Measurements from ENCODE around the gene ROCK2. TPM values are rescaled to one million over a fixed set of nuclear protein-coding genes. Genes with fewer than 3 reads are reported as not detected.

Gene ROCK2
- polyA plus RNA-seq, 3 donors: 2.8 to 10.2 (median 4.3) TPM

DNA sequence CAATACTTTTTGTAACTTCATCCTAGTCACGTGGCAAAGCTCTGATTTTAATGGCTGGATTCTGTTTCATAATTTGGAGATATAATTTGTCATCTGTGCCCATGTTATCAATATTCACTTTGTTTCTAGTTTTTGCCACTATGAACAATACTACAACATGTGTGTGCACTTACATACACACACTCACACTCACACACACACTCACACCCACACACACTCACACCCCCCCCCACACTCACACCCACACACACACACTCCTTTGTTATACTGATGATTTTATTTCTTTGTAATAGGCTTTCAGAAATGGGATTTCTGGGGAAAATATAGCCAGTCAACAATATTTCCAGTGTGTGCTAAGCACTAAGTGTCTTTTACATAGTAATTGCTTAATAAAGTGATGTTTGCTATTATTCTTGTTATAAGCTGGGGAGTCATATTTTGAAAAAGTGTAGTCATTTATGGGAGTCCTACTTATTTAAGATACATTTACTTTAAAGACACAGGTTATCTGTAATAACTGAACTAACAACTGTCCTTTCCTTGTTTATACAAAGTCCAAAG is 22.8 kb upstream of the ROCK2 start:
- H3K4me1 ChIP-seq (ENCODE audit: control insufficient read depth in 1 of 2, insufficient read depth in 2 of 2, low read length in 2 of 2): no peaks in the 10 kb centered on the region
- no peak overlapping the region for H3K4me3 ChIP-seq (replicated peaks in 1 of 3; ENCODE audit: low read depth in 2 of 3, low read length in 3 of 3)
- H3K36me3 Mint-ChIP-seq: no peaks in the 10 kb centered on the region
- H3K27me3 ChIP-seq (ENCODE audit: control insufficient read depth in 2 of 2, insufficient read depth in 2 of 2, low read length in 2 of 2): no peaks in the 10 kb centered on the region
- peaks cover 0 to 1% (median 0%) of the 10 kb centered on the region in 3 donors for H3K27me3 Mint-ChIP-seq (ENCODE audit: low read depth in 3 of 3)
- H3K9ac ChIP-seq (ENCODE audit: insufficient read depth, low read length, poor library complexity, severe bottlenecking): no peak overlapping the region
- no CpG with 5 or more reads among the region's 1 CpG for WGBS (ENCODE audit: insufficient coverage)
- no peak overlapping the region for H3K4me2 ChIP-seq (replicated peaks; ENCODE audit: extremely low read depth, low read length, poor library complexity, severe bottlenecking)
- H3K27ac Mint-ChIP-seq: no peak overlapping the region
- H3K79me2 ChIP-seq (ENCODE audit: insufficient read depth, low read length): no peaks in the 10 kb centered on the region
- no peak overlapping the region for H3K27ac ChIP-seq (ENCODE audit: low read depth in 1 of 2, low read length in 2 of 2)
- DNase-seq: no peak
- peaks cover 0 to 3% (median 0%) of the 10 kb centered on the region in 7 donors for H3K9me3 Mint-ChIP-seq
- H4K20me1 ChIP-seq (ENCODE audit: insufficient read depth, low read length): no peaks in the 10 kb centered on the region
- no peak overlapping the region for H2AFZ ChIP-seq (ENCODE audit: insufficient read depth, low read depth, low read length, poor library complexity, severe bottlenecking)
- no peak overlapping the region for H3K4me3 Mint-ChIP-seq
- intact Hi-C loops (cut with micrococcal nuclease): no loop called here
- H3K9me3 ChIP-seq (replicated peaks in 1 of 2; ENCODE audit: control insufficient read depth in 1 of 2, insufficient read depth in 1 of 2, low read length in 2 of 2): no peaks in the 10 kb centered on the region
- no peaks in the 10 kb centered on the region for H3K36me3 ChIP-seq (replicated peaks in 1 of 2; ENCODE audit: control insufficient read depth in 1 of 2, insufficient read depth in 2 of 2, low read length in 2 of 2)
- H3K4me1 Mint-ChIP-seq: peaks cover 3% of the 10 kb centered on the region
- TF ChIP-seq, protein P1, sequence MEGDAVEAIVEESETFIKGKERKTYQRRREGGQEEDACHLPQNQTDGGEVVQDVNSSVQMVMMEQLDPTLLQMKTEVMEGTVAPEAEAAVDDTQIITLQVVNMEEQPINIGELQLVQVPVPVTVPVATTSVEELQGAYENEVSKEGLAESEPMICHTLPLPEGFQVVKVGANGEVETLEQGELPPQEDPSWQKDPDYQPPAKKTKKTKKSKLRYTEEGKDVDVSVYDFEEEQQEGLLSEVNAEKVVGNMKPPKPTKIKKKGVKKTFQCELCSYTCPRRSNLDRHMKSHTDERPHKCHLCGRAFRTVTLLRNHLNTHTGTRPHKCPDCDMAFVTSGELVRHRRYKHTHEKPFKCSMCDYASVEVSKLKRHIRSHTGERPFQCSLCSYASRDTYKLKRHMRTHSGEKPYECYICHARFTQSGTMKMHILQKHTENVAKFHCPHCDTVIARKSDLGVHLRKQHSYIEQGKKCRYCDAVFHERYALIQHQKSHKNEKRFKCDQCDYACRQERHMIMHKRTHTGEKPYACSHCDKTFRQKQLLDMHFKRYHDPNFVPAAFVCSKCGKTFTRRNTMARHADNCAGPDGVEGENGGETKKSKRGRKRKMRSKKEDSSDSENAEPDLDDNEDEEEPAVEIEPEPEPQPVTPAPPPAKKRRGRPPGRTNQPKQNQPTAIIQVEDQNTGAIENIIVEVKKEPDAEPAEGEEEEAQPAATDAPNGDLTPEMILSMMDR (IDR thresholded peaks at IDR 0.05): no peak

DNA sequence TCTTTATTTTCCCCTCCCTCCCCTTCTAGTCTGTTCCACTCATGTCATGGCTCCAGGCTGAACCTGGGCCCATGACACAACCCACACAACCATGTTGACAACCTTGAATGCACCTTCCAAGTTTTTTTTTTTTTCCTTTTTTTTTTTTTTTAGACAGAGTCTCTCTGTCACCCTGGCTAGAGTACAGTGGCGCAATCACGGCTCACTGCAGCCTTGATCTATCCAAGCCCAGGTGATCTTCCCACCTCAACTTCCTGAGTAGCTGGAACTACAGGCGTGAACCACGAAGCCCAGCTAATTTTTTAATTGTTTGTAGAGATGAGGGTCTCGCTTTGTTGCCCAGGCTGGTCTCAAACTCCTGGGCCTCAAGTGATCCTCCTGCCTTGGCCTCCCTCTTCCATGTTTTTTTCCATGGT is 21.9 kb upstream of the ROCK2 start:
- Mint-ChIP-seq H3K36me3 (no peaks in the 10 kb centered on the region), H3K4me1 (peaks cover 3% of the 10 kb centered on the region), H3K9me3 (peaks cover 0 to 3% (median 0%) of the 10 kb centered on the region in 7 donors), H3K4me3 (no peak overlapping the region), H3K27ac (no peak overlapping the region), H3K27me3 (ENCODE audit: low read depth in 3 of 3) (peaks cover 0 to 2% (median 0%) of the 10 kb centered on the region in 3 donors)
- no peak overlapping the region for H2AFZ ChIP-seq (ENCODE audit: insufficient read depth, low read depth, low read length, poor library complexity, severe bottlenecking)
- no CpG with 5 or more reads among the region's 5 CpGs for WGBS (ENCODE audit: insufficient coverage)
- H3K27ac ChIP-seq (ENCODE audit: low read depth in 1 of 2, low read length in 2 of 2): no peak overlapping the region
- no peaks in the 10 kb centered on the region for H3K36me3 ChIP-seq (replicated peaks in 1 of 2; ENCODE audit: control insufficient read depth in 1 of 2, insufficient read depth in 2 of 2, low read length in 2 of 2)
- H3K4me3 ChIP-seq (replicated peaks in 1 of 3; ENCODE audit: low read depth in 2 of 3, low read length in 3 of 3): no peak overlapping the region
- TF ChIP-seq, protein P1 (IDR thresholded peaks at IDR 0.05): no peak
- no peaks in the 10 kb centered on the region for H3K4me1 ChIP-seq (ENCODE audit: control insufficient read depth in 1 of 2, insufficient read depth in 2 of 2, low read length in 2 of 2)
- H3K9me3 ChIP-seq (replicated peaks in 1 of 2; ENCODE audit: control insufficient read depth in 1 of 2, insufficient read depth in 1 of 2, low read length in 2 of 2): no peaks in the 10 kb centered on the region
- no peaks in the 10 kb centered on the region for H3K79me2 ChIP-seq (ENCODE audit: insufficient read depth, low read length)
- H3K4me2 ChIP-seq (replicated peaks; ENCODE audit: extremely low read depth, low read length, poor library complexity, severe bottlenecking): no peak overlapping the region
- intact Hi-C loops (cut with micrococcal nuclease): no loop called here
- H3K27me3 ChIP-seq (ENCODE audit: control insufficient read depth in 2 of 2, insufficient read depth in 2 of 2, low read length in 2 of 2): no peaks in the 10 kb centered on the region
- H4K20me1 ChIP-seq (ENCODE audit: insufficient read depth, low read length): no peaks in the 10 kb centered on the region
- no peak overlapping the region for H3K9ac ChIP-seq (ENCODE audit: insufficient read depth, low read length, poor library complexity, severe bottlenecking)
- DNase-seq: no peak
